H1 (cell line): Measurements from ENCODE around the gene MSTN. TPM values are rescaled to one million over a fixed set of nuclear protein-coding genes. Genes with fewer than 3 reads are reported as not detected.

Experiments
- CTCF ChIA-PET: fragments of 300-600 bp; sonication (Branson Sonifier 250); formaldehyde crosslinking; loops from one replicate; lab custom pipeline; 2021; ENCODE audit not compliant: partially characterized antibody; lab: Charles Lee
- POLR2A ChIA-PET: fragments of 300-600 bp; sonication (Branson Sonifier 250); formaldehyde crosslinking; loops from one replicate; lab custom pipeline; 2021; ENCODE audit warnings: inconsistent platforms; ENCODE audit not compliant: partially characterized antibody; lab: Charles Lee
- DNase-seq, 2 experiments: peaks; one replicate each; pipeline versions ENCODE4 v3.0.0 to v3.0.0-alpha.2; 2010 to 2022; ENCODE audit warnings: low spot score in 2 of 2, low read depth in 1 of 2, mixed read lengths in 1 of 2
- FAIRE-seq: peaks from 2 replicates; lab custom pipeline; 2011; peaks lifted over from hg19 to GRCh38; lab: Jason Lieb, UNC
- H2AFZ ChIP-seq: 2 replicates; pipeline ENCODE4 v1.8.1; 2012; ENCODE audit warnings: low read length, inconsistent platforms
- H2AK5ac ChIP-seq: 2 replicates; pipeline ENCODE4 v1.6.1; 2013; ENCODE audit warnings: low read depth, low read length
- H2BK120ac ChIP-seq: replicated peaks from 2 replicates; pipeline ENCODE3; 2013; ENCODE audit warnings: low read depth, low read length, inconsistent platforms
- H2BK12ac ChIP-seq: 2 replicates; pipeline ENCODE4 v1.6.1; 2013; ENCODE audit warnings: low read depth, low read length
- H2BK15ac ChIP-seq: 2 replicates; pipeline ENCODE4 v1.6.1; 2013; ENCODE audit warnings: low read length
- H2BK20ac ChIP-seq: 2 replicates; pipeline ENCODE4 v1.6.1; 2013; ENCODE audit warnings: low read length
- H2BK5ac ChIP-seq: 2 replicates; pipeline ENCODE4 v1.6.1; 2013; ENCODE audit warnings: low read depth, low read length
- H3K14ac ChIP-seq: 2 replicates; pipeline ENCODE4 v1.6.1; 2013; ENCODE audit warnings: inconsistent platforms; ENCODE audit not compliant: insufficient read length
- H3K18ac ChIP-seq: 2 replicates; pipeline ENCODE4 v1.6.1; 2013; ENCODE audit warnings: low read length; ENCODE audit errors: extremely low read depth
- H3K23ac ChIP-seq: 2 replicates; pipeline ENCODE4 v1.6.1; 2013; ENCODE audit warnings: inconsistent platforms; ENCODE audit not compliant: insufficient read length
- H3K23me2 ChIP-seq: 2 replicates; pipeline ENCODE4 v1.6.1; 2013; ENCODE audit warnings: low read depth, low read length
- H3K27ac ChIP-seq: 2 replicates; pipeline ENCODE4 v1.6.1; 2011; ENCODE audit warnings: low read depth, low read length, inconsistent platforms
- H3K27me3 ChIP-seq, 4 experiments: replicated peaks in 1 of 4; 1 replicate in 1 of 4; 2 replicates in 3 of 4; pipeline versions ENCODE4 v1.6.1 to v1.8.1; 2011 to 2013; ENCODE audit warnings: low read length in 3 of 4, mild to moderate bottlenecking in 3 of 4, inconsistent platforms in 2 of 4, mixed read lengths in 2 of 4, moderate library complexity in 1 of 4; ENCODE audit not compliant: control insufficient read depth in 3 of 4, insufficient read depth in 3 of 4; ENCODE audit errors: extremely low read depth in 1 of 4
- H3K36me3 ChIP-seq, 4 experiments: 2 replicates each; pipeline versions ENCODE4 v1.6.1 to v1.8.1; 2011 to 2013; ENCODE audit warnings: mild to moderate bottlenecking in 4 of 4, low read length in 3 of 4, moderate library complexity in 2 of 4, control low read depth in 1 of 4, inconsistent platforms in 1 of 4; ENCODE audit not compliant: insufficient read depth in 4 of 4, control insufficient read depth in 2 of 4
- H3K4ac ChIP-seq: replicated peaks from 2 replicates; pipeline ENCODE3; 2013; ENCODE audit warnings: low read length, low read depth, mixed read lengths, inconsistent platforms; ENCODE audit not compliant: insufficient read length
- H3K4me1 ChIP-seq, 4 experiments: replicated peaks in 1 of 4; 1 replicate in 1 of 4; 2 replicates in 3 of 4; pipeline versions ENCODE4 v1.6.1 to v1.8.1; 2011 to 2013; ENCODE audit warnings: low read length in 3 of 4, inconsistent platforms in 2 of 4, mixed read lengths in 1 of 4; ENCODE audit not compliant: insufficient read depth in 4 of 4, control insufficient read depth in 3 of 4
- H3K4me2 ChIP-seq, 2 experiments: 2 replicates each; pipeline versions ENCODE4 v1.6.1 to v1.8.1; 2011 to 2013; ENCODE audit warnings: low read depth in 2 of 2, low read length in 2 of 2, control low read depth in 1 of 2, inconsistent platforms in 1 of 2, mild to moderate bottlenecking in 1 of 2; ENCODE audit not compliant: insufficient read depth in 1 of 2
- H3K4me3 ChIP-seq, 4 experiments: fragments of 200-600, 300-600 bp in 1 of 4; sonication (generic), shearing (Covaris generic), sonication (Bioruptor Twin) in 1 of 4; 2 replicates each; pipeline versions ENCODE4 v1.5.1 to v1.8.1; 2011 to 2016; ENCODE audit warnings: low read length in 4 of 4, low read depth in 3 of 4, control low read depth in 2 of 4, inconsistent platforms in 2 of 4, mild to moderate bottlenecking in 2 of 4, mixed read lengths in 1 of 4, moderate library complexity in 1 of 4; ENCODE audit not compliant: insufficient read depth in 2 of 4; ENCODE audit errors: extremely low read depth in 1 of 4
- H3K56ac ChIP-seq: replicated peaks from 2 replicates; pipeline ENCODE3; 2013; ENCODE audit warnings: low read depth, mild to moderate bottlenecking, mixed read lengths, low read length, inconsistent platforms; ENCODE audit not compliant: insufficient read length
- H3K79me1 ChIP-seq: 2 replicates; pipeline ENCODE4 v1.6.1; 2013; ENCODE audit warnings: low read depth, low read length, control low read depth
- H3K79me2 ChIP-seq, 2 experiments: 2 replicates each; pipeline versions ENCODE4 v1.6.1 to v1.8.1; 2012 to 2013; ENCODE audit warnings: low read length in 2 of 2, mild to moderate bottlenecking in 2 of 2, inconsistent platforms in 1 of 2; ENCODE audit not compliant: insufficient read depth in 2 of 2, control insufficient read depth in 1 of 2
- H3K9ac ChIP-seq, 4 experiments: replicated peaks in 1 of 4; 1 replicate in 1 of 4; 2 replicates in 3 of 4; pipeline versions ENCODE4 v1.6.1 to v1.8.1; 2011 to 2013; ENCODE audit warnings: low read depth in 3 of 4, low read length in 3 of 4, control low read depth in 2 of 4, mild to moderate bottlenecking in 2 of 4, moderate library complexity in 2 of 4, inconsistent platforms in 1 of 4; ENCODE audit errors: extremely low read depth in 1 of 4
- H3K9me3 ChIP-seq, 2 experiments: 2 replicates each; pipeline versions ENCODE4 v1.6.1 to v1.8.1; 2012 to 2013; ENCODE audit warnings: mild to moderate bottlenecking in 2 of 2, moderate library complexity in 2 of 2, control low read depth in 1 of 2, inconsistent platforms in 1 of 2, low read depth in 1 of 2, low read length in 1 of 2, mixed read lengths in 1 of 2; ENCODE audit not compliant: insufficient read depth in 2 of 2
- H4K20me1 ChIP-seq, 2 experiments: replicated peaks in 1 of 2; 2 replicates each; pipeline versions ENCODE3 to v1.8.1; 2011 to 2013; ENCODE audit warnings: inconsistent platforms in 2 of 2, low read length in 2 of 2, mild to moderate bottlenecking in 1 of 2; ENCODE audit not compliant: insufficient read depth in 2 of 2, control insufficient read depth in 1 of 2
- H4K5ac ChIP-seq: 2 replicates; pipeline ENCODE4 v1.6.1; 2013; ENCODE audit warnings: low read length, low read depth, mixed read lengths, inconsistent platforms; ENCODE audit not compliant: insufficient read length
- H4K8ac ChIP-seq: 2 replicates; pipeline ENCODE4 v1.8.0; 2013; ENCODE audit warnings: mild to moderate bottlenecking, moderate library complexity, low read length, inconsistent platforms; ENCODE audit not compliant: insufficient read depth; ENCODE audit errors: extremely low read depth
- H4K91ac ChIP-seq: replicated peaks from 2 replicates; pipeline ENCODE3; 2013; ENCODE audit warnings: low read length, mixed read lengths, inconsistent platforms; ENCODE audit not compliant: insufficient read length
- BACH1 ChIP-seq: IDR thresholded peaks from 2 replicates; pipeline ENCODE4 v1.6.1; 2012; ENCODE audit warnings: low read length, improper control_type of control experiment
- E2F6 ChIP-seq: IDR thresholded peaks from 2 replicates; pipeline ENCODE4 v1.6.1; 2012; ENCODE audit warnings: inconsistent platforms
- RAD21 ChIP-seq, 2 experiments: IDR thresholded peaks in 1 of 2; conservative IDR thresholded peaks in 1 of 2; 2 replicates each; pipeline ENCODE4 v1.6.1; 2011; ENCODE audit warnings: low read depth in 2 of 2, low read length in 2 of 2, improper control_type of control experiment in 1 of 2, inconsistent platforms in 1 of 2, mild to moderate bottlenecking in 1 of 2, moderate library complexity in 1 of 2
- TAF1 ChIP-seq: IDR thresholded peaks from 2 replicates; pipeline ENCODE4 v1.6.1; 2011; ENCODE audit warnings: mild to moderate bottlenecking, low read depth, low read length
- TAF7 ChIP-seq: optimal IDR thresholded peaks from 2 replicates; pipeline ENCODE3; 2011; ENCODE audit warnings: low read depth, mild to moderate bottlenecking, inconsistent platforms, low read length, moderate library complexity, borderline replicate concordance
- YY1 ChIP-seq: IDR thresholded peaks from 2 replicates; pipeline ENCODE4 v1.6.1; 2011; ENCODE audit warnings: low read depth, mild to moderate bottlenecking, low read length
- polyA plus RNA-seq, 7 experiments: library from polyadenylated mRNA; depleted of rRNA in 3 of 7; stranded (reverse) in 5 of 7; unstranded in 2 of 7; fragments of >200 nt in 5 of 7; fragments of 200-250 nt in 2 of 7; gene quantifications; 1 replicate in 5 of 7; 2 replicates in 1 of 7; 4 replicates in 1 of 7; pipeline versions ENCODE4 v1.2.1 to v1.2.3, GENCODE V29; 2011 to 2013; ENCODE audit warnings: missing spikeins in 2 of 7, mixed read lengths in 2 of 7
- total RNA-seq: library from RNA; stranded (reverse); fragmentation: NEBNext Ultra II Directional; extraction: Animal tissue kit (Norgen Biotek cat#: 25700); gene quantifications from 2 replicates; pipeline ENCODE4 v1.2.1, GENCODE V29; 2021

Gene MSTN
- total and polyA plus RNA-seq, 2 of the 8 experiments (the other 6 are each of a cell fraction or from before 2014, with no cell fraction given): not detected

DNA sequence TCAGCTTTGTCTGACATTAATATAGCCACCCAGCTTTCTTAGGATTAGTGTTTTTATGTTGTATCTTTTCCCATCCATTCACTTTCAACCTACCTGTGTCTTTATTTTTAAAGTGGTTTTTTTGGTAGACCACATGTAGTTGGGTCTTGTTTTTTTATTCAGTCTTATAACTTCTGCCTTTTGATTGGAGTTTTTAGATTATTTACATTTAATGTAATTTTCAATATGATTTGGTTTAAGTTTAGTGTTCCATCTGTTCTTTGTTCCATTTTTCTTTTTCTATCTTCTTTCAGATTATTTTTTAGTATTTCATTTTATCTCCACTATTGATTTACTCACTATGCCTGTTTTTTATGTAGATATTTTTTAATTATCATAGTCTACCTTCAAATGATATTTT, 13.1 kb upstream of the MSTN start:
- no peak overlapping the region for H2AK5ac ChIP-seq
- no peaks in the 10 kb centered on the region for H3K79me2 ChIP-seq
- no peaks in the 10 kb centered on the region for H3K4me1 ChIP-seq
- no peak overlapping the region for H4K8ac ChIP-seq
- H2BK15ac ChIP-seq: no peak overlapping the region
- H2AFZ ChIP-seq: no peak overlapping the region
- H2BK120ac ChIP-seq: no peak overlapping the region
- TF ChIP-seq TAF7 (no peak), E2F6 (no peak), YY1 (no peak), TAF1 (no peak), RAD21 (IDR thresholded peaks at IDR 0.05 in 1 of 2, conservative IDR thresholded peaks at IDR 0.05 in 1 of 2; ENCODE audit: low read depth in 2 of 2, low read length in 2 of 2) (no peak), BACH1 (no peak)
- H4K91ac ChIP-seq: no peak overlapping the region
- no peak overlapping the region for H2BK20ac ChIP-seq
- no peaks in the 10 kb centered on the region for H3K36me3 ChIP-seq
- H3K4me2 ChIP-seq: no peak overlapping the region
- no peak overlapping the region for H3K4me3 ChIP-seq
- H3K14ac ChIP-seq: no peak overlapping the region
- no peak overlapping the region for H3K56ac ChIP-seq
- no peak for FAIRE-seq
- no peak overlapping the region for H4K5ac ChIP-seq
- H3K9me3 ChIP-seq: no peaks in the 10 kb centered on the region
- H4K20me1 ChIP-seq: no peaks in the 10 kb centered on the region
- no peak overlapping the region for H3K18ac ChIP-seq
- no peaks in the 10 kb centered on the region for H3K79me1 ChIP-seq
- no peak overlapping the region for H2BK5ac ChIP-seq
- H3K27me3 ChIP-seq: no peaks in the 10 kb centered on the region
- no peak overlapping the region for H3K27ac ChIP-seq
- no peak overlapping the region for H3K23ac ChIP-seq
- no peak for DNase-seq
- CTCF ChIA-PET: no interaction called here
- no peak overlapping the region for H3K4ac ChIP-seq
- H3K23me2 ChIP-seq: no peaks in the 10 kb centered on the region
- H3K9ac ChIP-seq: no peak overlapping the region
- H2BK12ac ChIP-seq: no peak overlapping the region
- POLR2A ChIA-PET: no interaction called here
